ENCODE measurements around the gene ATXN1.

The ATXN1 gene

GRCh38 chr6:16345449-16346330 is 415.6 kb downstream of the ATXN1 start:
- Histone ChIP-seq H3K27me3 (ENCODE audit: control insufficient read depth, low read length) (no peaks in the 10 kb centered on the region), H3K4me2 (ENCODE audit: low read length) (no peak overlapping the region), H3K79me2 (ENCODE audit: control insufficient read depth, low read length) (no peaks in the 10 kb centered on the region), H3K9me2 (replicated peaks; ENCODE audit: control insufficient read depth, low read length) (no peaks in the 10 kb centered on the region), H3K27ac (ENCODE audit: low read depth, low read length) (no peak overlapping the region), H3K4me1 (ENCODE audit: control insufficient read depth, low read length) (peaks cover 10% of the 10 kb centered on the region; the same call in 1 of the 2 replicates), H3K4me3 (ENCODE audit: low read length) (no peak overlapping the region), H3F3A (ENCODE audit: control insufficient read depth, insufficient read depth) (no peaks in the 10 kb centered on the region), H4K20me1 (ENCODE audit: control insufficient read depth, insufficient read depth, low read depth, low read length) (no peaks in the 10 kb centered on the region), H3K9me3 (ENCODE audit: control insufficient read depth, insufficient read depth, low read length) (no peaks in the 10 kb centered on the region), H3K36me3 (ENCODE audit: control insufficient read depth, low read length) (no peaks in the 10 kb centered on the region)
- no peak for TF ChIP-seq EZH2phosphoT487 (IDR thresholded peaks at IDR 0.05; ENCODE audit: borderline replicate concordance, low read length)
- TF ChIP-seq CTCF (IDR thresholded peaks at IDR 0.05; ENCODE audit: low read depth, low read length, poor library complexity, severe bottlenecking): no peak

GRCh38 chr6:16344756-16345155 is 416.5 kb downstream of the ATXN1 start:
- Histone ChIP-seq H4K20me1 (ENCODE audit: control insufficient read depth, insufficient read depth, low read depth, low read length) (no peaks in the 10 kb centered on the region), H3K27ac (ENCODE audit: low read depth, low read length) (no peak overlapping the region), H3K36me3 (ENCODE audit: control insufficient read depth, low read length) (no peaks in the 10 kb centered on the region), H3F3A (ENCODE audit: control insufficient read depth, insufficient read depth) (no peaks in the 10 kb centered on the region), H3K9me2 (replicated peaks; ENCODE audit: control insufficient read depth, low read length) (no peaks in the 10 kb centered on the region), H3K79me2 (ENCODE audit: control insufficient read depth, low read length) (no peaks in the 10 kb centered on the region), H3K4me2 (ENCODE audit: low read length) (no peak overlapping the region), H3K4me1 (ENCODE audit: control insufficient read depth, low read length) (peaks cover 10% of the 10 kb centered on the region; the same call in 1 of the 2 replicates), H3K9me3 (ENCODE audit: control insufficient read depth, insufficient read depth, low read length) (no peaks in the 10 kb centered on the region), H3K4me3 (ENCODE audit: low read length) (no peak overlapping the region), H3K27me3 (ENCODE audit: control insufficient read depth, low read length) (no peaks in the 10 kb centered on the region)
- TF ChIP-seq CTCF (IDR thresholded peaks at IDR 0.05; ENCODE audit: low read depth, low read length, poor library complexity, severe bottlenecking): no peak
- TF ChIP-seq EZH2phosphoT487 (IDR thresholded peaks at IDR 0.05; ENCODE audit: borderline replicate concordance, low read length): no peak

GRCh38 chr6:16343593-16343992 is 417.7 kb downstream of the ATXN1 start:
- no peaks in the 10 kb centered on the region for H4K20me1 ChIP-seq (ENCODE audit: control insufficient read depth, insufficient read depth, low read depth, low read length)
- no peak overlapping the region for H3K4me2 ChIP-seq (ENCODE audit: low read length)
- peaks cover 20% of the 10 kb centered on the region for H3K4me1 ChIP-seq (ENCODE audit: control insufficient read depth, low read length)
- no peak overlapping the region for H3K27ac ChIP-seq (ENCODE audit: low read depth, low read length)
- H3K27me3 ChIP-seq (ENCODE audit: control insufficient read depth, low read length): no peaks in the 10 kb centered on the region
- H3K9me3 ChIP-seq (ENCODE audit: control insufficient read depth, insufficient read depth, low read length): no peaks in the 10 kb centered on the region
- no peaks in the 10 kb centered on the region for H3K36me3 ChIP-seq (ENCODE audit: control insufficient read depth, low read length)
- no peak overlapping the region for H3K4me3 ChIP-seq (ENCODE audit: low read length)
- no peaks in the 10 kb centered on the region for H3F3A ChIP-seq (ENCODE audit: control insufficient read depth, insufficient read depth)
- no peaks in the 10 kb centered on the region for H3K9me2 ChIP-seq (replicated peaks; ENCODE audit: control insufficient read depth, low read length)
- no peaks in the 10 kb centered on the region for H3K79me2 ChIP-seq (ENCODE audit: control insufficient read depth, low read length)
- TF ChIP-seq CTCF (IDR thresholded peaks at IDR 0.05; ENCODE audit: low read depth, low read length, poor library complexity, severe bottlenecking): no peak
